GM18867 (cell line): ENCODE data around the gene MTPN.

Experiments used
- ATAC-seq: cut with Tn5 transposase; IDR thresholded peaks from one replicate; pipeline ENCODE4 v1.9.1; 2021; ENCODE audit warnings: mild to moderate bottlenecking, moderate library complexity; ENCODE audit not compliant: unreplicated experiment

MTPN gene

DNA sequence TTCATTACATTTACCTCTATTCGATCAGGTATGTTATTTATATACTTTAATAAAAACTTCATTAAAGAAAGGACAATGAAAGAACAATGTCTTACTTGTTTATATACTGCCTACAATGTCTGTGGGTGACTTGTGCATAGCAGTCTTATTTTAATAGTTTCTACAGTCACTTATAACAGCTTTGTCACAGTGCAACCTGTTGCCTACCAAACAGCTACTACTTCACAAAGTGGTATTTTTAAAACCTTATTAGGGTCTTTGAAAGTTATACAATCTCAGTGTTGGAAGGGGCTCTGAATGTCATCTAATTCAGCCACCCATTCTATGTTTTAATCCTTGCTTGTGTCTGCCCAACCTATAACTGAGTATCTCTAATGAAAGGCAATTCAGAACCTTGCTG, 19.0 kb downstream of the MTPN start:
- ATAC-seq: no peak

DNA sequence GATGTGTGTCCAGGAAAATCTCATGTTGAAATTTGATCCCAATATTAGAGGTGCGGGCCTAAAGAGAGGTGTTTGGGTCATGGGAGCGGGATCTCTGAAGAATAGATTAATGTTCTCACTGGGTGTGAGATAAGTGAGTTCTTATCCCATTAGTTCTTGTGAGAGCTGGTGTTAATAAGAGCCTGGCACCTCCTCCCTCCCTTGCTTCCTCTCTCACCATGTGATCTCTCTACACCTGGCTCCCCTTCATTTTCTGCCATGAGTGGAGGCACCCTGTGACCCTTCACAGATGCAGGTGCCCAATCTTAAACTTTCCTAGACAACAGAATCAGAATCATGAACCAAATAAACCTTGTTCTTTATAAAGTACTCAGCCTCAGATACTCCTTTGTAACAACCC, 19.5 kb downstream of the MTPN start:
- no peak for ATAC-seq

DNA sequence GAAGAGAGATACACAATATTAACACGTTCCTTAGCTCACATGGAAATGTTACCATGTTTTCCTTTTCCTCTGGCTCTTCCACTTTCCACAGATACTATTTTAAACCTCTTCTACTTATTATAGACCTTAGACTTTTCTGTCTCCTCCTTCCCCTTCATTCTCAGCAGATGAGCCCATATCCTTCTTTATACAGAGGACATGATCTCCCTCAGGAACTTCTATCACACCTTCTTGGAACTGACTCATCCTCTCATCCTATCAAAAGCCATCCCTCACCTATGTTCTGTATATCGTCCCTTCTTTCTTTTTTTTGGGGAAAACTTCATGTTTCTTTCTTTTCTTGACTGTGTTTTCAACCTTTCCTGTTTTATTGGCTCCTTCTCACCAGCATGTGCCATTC, 20.8 kb downstream of the MTPN start:
- no peak for ATAC-seq

DNA sequence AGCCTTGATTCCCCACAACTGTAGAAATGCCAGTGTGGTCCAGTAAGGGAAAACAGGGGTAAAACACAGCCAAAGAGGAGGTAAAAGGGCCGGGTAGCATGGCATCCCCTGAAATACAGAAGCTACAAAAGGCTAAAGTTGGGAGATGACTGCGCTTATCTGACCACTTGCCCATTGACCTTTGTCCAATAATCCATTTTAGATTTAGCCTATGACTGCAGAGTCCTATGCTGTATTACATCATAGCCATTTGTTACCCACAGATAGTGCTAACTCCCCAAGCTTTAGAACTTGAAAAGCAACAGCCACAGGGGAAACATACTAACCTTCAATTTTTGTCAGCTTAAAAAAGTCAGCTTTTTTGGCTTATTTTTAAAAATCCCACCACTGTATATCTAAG, 26.2 kb downstream of the MTPN start:
- no peak for ATAC-seq

DNA sequence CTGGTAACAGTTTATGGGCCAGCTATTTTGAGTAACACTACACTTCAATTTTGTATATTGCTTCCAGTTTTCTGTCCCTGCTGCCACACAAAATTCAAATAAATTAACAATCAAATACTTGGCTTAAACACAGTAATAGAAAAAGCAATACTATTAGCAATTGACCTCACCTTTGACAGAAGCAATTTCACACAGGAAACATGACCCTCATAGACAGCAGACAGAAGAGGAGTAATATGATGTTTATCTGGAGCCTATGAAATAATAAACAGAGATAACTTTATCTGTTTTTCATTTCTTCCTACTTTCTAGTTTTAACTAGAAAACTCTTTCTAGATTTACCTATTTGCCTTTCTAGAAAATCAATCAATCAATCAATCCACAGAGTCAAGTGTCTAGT, 26.7 kb downstream of the MTPN start:
- ATAC-seq: no peak

GRCh38 chr7:135946289-135947055, 30.7 kb downstream of the MTPN start:
- ATAC-seq: no peak

DNA sequence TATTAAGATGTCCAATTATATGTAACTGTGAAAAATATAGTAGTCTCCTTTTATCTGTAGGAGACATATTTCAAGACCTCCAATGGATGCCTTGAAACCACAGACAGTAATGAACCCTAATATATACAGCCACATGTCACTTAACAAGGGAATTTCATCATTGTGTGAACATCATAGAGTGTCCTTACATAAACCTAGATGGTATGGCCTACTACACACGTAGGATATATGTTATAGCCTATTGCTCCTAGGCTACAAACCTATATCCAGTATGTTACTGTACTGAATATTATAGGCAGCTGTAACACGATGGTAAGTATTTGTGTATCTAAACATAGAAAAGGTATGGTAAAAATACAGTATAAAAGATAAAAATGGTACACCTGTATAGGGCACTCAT, 32.4 kb downstream of the MTPN start:
- no peak for ATAC-seq

DNA sequence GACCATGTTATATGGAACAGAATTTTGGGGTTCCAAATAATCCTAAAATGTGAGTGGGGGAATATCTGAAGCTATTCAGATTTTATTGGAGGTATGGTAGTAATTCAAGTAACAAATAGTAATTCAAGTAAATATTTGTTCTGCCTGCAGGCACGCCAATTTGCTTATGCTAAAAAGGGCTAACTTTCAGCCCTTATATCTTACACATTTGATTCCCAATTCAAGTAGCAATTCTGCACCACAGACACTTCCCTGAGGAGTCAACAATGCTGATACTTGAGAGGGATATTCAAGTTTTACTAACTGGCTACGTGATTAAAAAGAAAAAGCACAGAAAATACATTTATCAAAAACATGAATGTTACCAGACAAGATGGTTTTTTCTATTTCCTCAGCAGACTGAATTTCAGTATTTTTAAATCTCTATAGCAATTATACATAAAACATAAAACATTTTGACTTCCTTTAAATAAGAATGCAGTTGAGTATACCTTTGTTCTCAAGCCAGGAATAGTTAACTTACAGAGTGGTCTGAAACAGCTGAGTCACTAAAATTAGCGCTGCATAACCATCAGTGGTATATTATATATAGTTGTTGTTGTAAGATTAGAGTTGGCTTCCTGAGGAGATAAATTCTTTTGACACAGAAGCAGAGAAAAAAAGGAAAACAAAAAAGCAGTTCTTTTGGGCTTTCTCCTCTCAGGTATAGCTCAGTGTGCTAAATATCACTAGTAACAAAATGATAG, 33.9 kb downstream of the MTPN start:
- no peak for ATAC-seq

GRCh38 chr7:135942614-135943013, 34.5 kb downstream of the MTPN start:
- ATAC-seq: peak; percentile 87

- no peak for ATAC-seq
Observed at GRCh38 chr7:135940077-135941075, 36.8 kb downstream of the MTPN start.

- ATAC-seq: no peak
Observed at GRCh38 chr7:135939261-135939812, 37.8 kb downstream of the MTPN start.

- ATAC-seq: peak; percentile 62
Observed at GRCh38 chr7:135938563-135938962, 38.6 kb downstream of the MTPN start.

- ATAC-seq: no peak
Observed at GRCh38 chr7:135938086-135938485, 39.1 kb downstream of the MTPN start.

GRCh38 chr7:135936497-135937217, 40.5 kb downstream of the MTPN start:
- no peak for ATAC-seq

GRCh38 chr7:135934651-135935050, 42.5 kb downstream of the MTPN start:
- no peak for ATAC-seq

- ATAC-seq: no peak
Observed at GRCh38 chr7:135933509-135934188, 43.5 kb downstream of the MTPN start.

DNA sequence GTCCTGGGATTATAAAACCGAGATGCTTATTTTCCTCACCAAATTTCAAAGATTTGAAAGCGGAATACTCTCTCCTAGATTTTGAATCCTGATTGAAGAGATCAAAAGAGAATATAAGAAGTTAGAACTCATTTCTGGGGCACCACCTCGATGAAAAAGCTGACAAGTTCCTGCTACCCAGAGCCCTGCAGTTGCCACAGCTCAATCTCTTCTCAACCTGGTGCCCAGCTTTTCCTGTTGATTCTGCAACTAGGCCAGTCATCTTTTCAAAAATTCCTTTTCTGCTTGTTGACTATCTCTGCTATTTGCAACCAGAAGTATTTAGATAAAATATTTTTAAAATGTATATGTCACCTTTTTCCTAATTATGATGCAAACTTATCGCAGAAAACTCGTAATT, 45.0 kb downstream of the MTPN start:
- ATAC-seq: no peak

DNA sequence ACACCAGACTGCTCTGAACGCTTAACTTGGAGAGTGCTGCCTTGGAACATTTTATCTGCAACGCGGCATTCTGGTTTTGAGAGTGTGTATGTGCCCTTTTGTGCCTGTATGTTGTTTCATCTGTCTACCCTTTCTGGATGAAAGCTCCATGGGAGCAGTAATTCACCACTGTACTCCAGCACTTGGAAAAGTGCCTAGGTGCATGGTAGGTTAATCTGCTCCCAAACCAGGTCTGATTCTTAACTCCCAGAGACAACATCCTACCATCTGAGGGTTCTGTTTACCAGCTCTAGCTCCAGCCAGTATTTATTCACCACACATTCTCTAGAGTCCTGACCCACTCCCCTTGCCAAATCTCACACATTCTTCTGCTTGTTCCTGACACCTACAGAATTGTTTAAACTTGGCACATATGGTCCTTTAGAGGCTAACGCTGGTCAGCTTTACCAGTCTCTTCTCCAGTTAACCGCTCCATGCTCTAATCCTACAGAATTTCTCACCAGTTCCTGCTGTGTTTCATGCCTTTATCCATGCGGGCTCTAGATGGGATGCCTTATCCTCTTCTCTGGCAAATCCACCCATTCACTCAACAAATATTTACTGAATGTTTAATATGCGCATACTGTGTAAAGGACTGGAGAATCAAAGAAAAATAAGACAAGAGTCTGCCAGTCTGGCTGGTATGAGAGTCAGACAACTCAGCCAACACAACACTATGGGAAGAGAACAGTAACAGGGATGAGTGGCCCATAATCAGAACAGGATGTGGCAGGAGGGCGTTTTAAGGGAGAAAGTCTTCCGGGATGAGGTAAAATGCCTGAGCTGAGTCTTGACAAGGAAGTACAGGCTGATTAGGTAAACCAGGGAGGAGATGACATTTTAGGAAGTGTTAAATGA, 46.3 kb downstream of the MTPN start:
- ATAC-seq: no peak

DNA sequence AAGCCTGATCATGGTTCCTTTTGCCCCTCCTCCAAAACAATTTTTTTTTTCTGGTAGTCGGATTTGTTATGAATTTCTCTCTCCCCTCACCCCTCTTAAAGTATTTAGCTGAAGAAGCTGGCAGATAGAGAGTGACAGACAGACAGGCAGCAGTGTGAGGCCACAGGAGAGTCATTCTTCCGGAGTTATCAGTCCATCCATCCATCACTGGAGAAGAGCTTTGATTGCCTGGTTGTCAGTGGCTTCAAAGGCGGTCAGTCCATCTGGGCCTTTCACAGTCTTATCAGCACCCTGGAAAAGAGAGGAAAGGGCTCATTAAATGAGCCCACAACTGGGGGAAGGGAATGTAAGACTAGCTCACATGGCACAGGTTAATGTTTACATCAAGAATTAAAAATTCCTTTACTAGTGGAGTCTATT, 47.4 kb downstream of the MTPN start:
- ATAC-seq: no peak
